Brain microvascular endothelial cell (primary cell): ENCODE measurements around the gene BACH1.

Experiments used
- DNase-seq: peaks from one replicate; pipeline ENCODE4 v3.0.0-alpha.2; 2020
- H3K27ac ChIP-seq: fragments of 250-450 bp; sonication (Bioruptor Pico); 2 replicates; pipeline ENCODE4 v1.5.1; 2020; ENCODE audit warnings: mild to moderate bottlenecking, moderate library complexity
- H3K27me3 ChIP-seq: fragments of 250-450 bp; sonication (Bioruptor Pico); replicated peaks from 2 replicates; pipeline ENCODE4 v1.5.1; 2020; ENCODE audit warnings: mild to moderate bottlenecking
- H3K36me3 ChIP-seq: fragments of 250-450 bp; sonication (Bioruptor Pico); replicated peaks from 2 replicates; pipeline ENCODE4 v1.5.1; 2020; ENCODE audit warnings: mild to moderate bottlenecking
- H3K4me3 ChIP-seq: 2 replicates; pipeline ENCODE4 v1.5.1; 2011; ENCODE audit warnings: low read depth, mild to moderate bottlenecking, control low read depth, low read length, moderate library complexity
- CTCF ChIP-seq: IDR thresholded peaks from 2 replicates; pipeline ENCODE4 v1.5.1; 2011; ENCODE audit warnings: low read depth, mild to moderate bottlenecking, moderate library complexity, low read length, control low read depth, inconsistent platforms; ENCODE audit errors: missing control alignments
- in situ Hi-C: cut with HindIII; loops from 2 replicates; pipeline ENCODE4 v1.10.0; 2017; ENCODE audit warnings: low sequenced_read_pairs, low pct_ligation_motif_present

The BACH1 gene

GRCh38 chr21:29305561-29305960, 6.8 kb downstream of the BACH1 start:
- no peak overlapping the region for H3K4me3 ChIP-seq
- DNase-seq, result no peak
- in situ Hi-C loops, result no loop called here
- H3K27me3 ChIP-seq, result no peaks in the 10 kb centered on the region
- peaks cover 10% of the 10 kb centered on the region for H3K36me3 ChIP-seq
- TF ChIP-seq CTCF, result no peak
- no peak overlapping the region for H3K27ac ChIP-seq

- TF ChIP-seq CTCF, result no peak
- no peak for DNase-seq
- peaks cover 13% of the 10 kb centered on the region for H3K36me3 ChIP-seq
- in situ Hi-C loops, result no loop called here
- no peak overlapping the region for H3K27ac ChIP-seq
- H3K4me3 ChIP-seq, result no peak overlapping the region
- H3K27me3 ChIP-seq, result no peaks in the 10 kb centered on the region
Measured at GRCh38 chr21:29306920-29307319, 8.2 kb downstream of the BACH1 start.

- Histone ChIP-seq H3K27ac (no peak overlapping the region), H3K4me3 (no peak overlapping the region), H3K27me3 (no peaks in the 10 kb centered on the region), H3K36me3 (peaks cover 16% of the 10 kb centered on the region)
- in situ Hi-C loops, result no loop called here
- no peak for DNase-seq
- no peak for TF ChIP-seq CTCF
Measured at GRCh38 chr21:29307718-29308455, 9.2 kb downstream of the BACH1 start.

- no peak for TF ChIP-seq CTCF
- in situ Hi-C loops, result no loop called here
- no peaks in the 10 kb centered on the region for H3K27me3 ChIP-seq
- no peak for DNase-seq
- peaks cover 16% of the 10 kb centered on the region for H3K36me3 ChIP-seq
- no peak overlapping the region for H3K4me3 ChIP-seq
- H3K27ac ChIP-seq, result no peak overlapping the region
Measured at GRCh38 chr21:29308456-29308783, 9.7 kb downstream of the BACH1 start.

GRCh38 chr21:29309703-29310102, 11.0 kb downstream of the BACH1 start:
- no peak overlapping the region for H3K27ac ChIP-seq
- in situ Hi-C loops, result no loop called here
- DNase-seq, result no peak
- TF ChIP-seq CTCF, result no peak
- H3K27me3 ChIP-seq, result no peaks in the 10 kb centered on the region
- H3K4me3 ChIP-seq, result no peak overlapping the region
- peaks cover 16% of the 10 kb centered on the region for H3K36me3 ChIP-seq

GRCh38 chr21:29311802-29312201, 13.1 kb downstream of the BACH1 start:
- no peak overlapping the region for H3K27ac ChIP-seq
- TF ChIP-seq CTCF, result no peak
- H3K36me3 ChIP-seq, result peaks cover 15% of the 10 kb centered on the region
- H3K27me3 ChIP-seq, result no peaks in the 10 kb centered on the region
- in situ Hi-C loops, result no loop called here
- DNase-seq, result no peak
- no peak overlapping the region for H3K4me3 ChIP-seq
